DMS153 (cell line): Measurements from ENCODE around the gene HMGCS2.
A peak's percentile ranks its signal among the peaks of the same experiment; 100 is the strongest.
"Not testable (repeated sequence)": the region's sequence is repeated elsewhere in the genome, so short reads cannot be mapped to it uniquely, and the experiment has no call there.

Source experiments
- DNase-seq: peaks from one replicate; lab custom pipeline; 2025; lab: John Stamatoyannopoulos, UW

The HMGCS2 gene

GRCh38 chr1:119790451-119791198 is 21.9 kb upstream of the HMGCS2 start:
- DNase-seq = no peak

GRCh38 chr1:119787776-119788175 is 19.1 kb upstream of the HMGCS2 start:
- no peak for DNase-seq

GRCh38 chr1:119786473-119787050 is 17.9 kb upstream of the HMGCS2 start:
- not testable (repeated sequence) for DNase-seq

GRCh38 chr1:119786046-119786445 is 17.3 kb upstream of the HMGCS2 start:
- DNase-seq = not testable (repeated sequence)

- no peak for DNase-seq
These were observed 15.6 kb upstream of the HMGCS2 start for GRCh38 chr1:119784191-119784781.

GRCh38 chr1:119783354-119784185 is 14.9 kb upstream of the HMGCS2 start:
- no peak for DNase-seq

GRCh38 chr1:119782631-119783325 is 14.1 kb upstream of the HMGCS2 start:
- DNase-seq = no peak

- no peak for DNase-seq
These were observed 12.9 kb upstream of the HMGCS2 start for GRCh38 chr1:119781434-119782210.

GRCh38 chr1:119779869-119780356 is 11.2 kb upstream of the HMGCS2 start:
- DNase-seq = peak; percentile 82

- DNase-seq = no peak
These were observed 10.3 kb upstream of the HMGCS2 start for GRCh38 chr1:119778886-119779560.

GRCh38 chr1:119778359-119778758 is 9.7 kb upstream of the HMGCS2 start:
- DNase-seq = no peak

GRCh38 chr1:119774746-119775490 is 6.2 kb upstream of the HMGCS2 start:
- DNase-seq = no peak

- no peak for DNase-seq
These were observed 5.1 kb upstream of the HMGCS2 start for GRCh38 chr1:119773711-119774241.

- no peak for DNase-seq
These were observed 3.6 kb upstream of the HMGCS2 start for GRCh38 chr1:119772298-119772697.

- no peak for DNase-seq
These were observed 3.1 kb upstream of the HMGCS2 start for GRCh38 chr1:119771770-119772169.

GRCh38 chr1:119771016-119771415 is 2.3 kb upstream of the HMGCS2 start:
- no peak for DNase-seq

GRCh38 chr1:119767486-119767885 is 1.2 kb downstream of the HMGCS2 start:
- no peak for DNase-seq

- DNase-seq = no peak
These were observed 2.3 kb downstream of the HMGCS2 start for GRCh38 chr1:119766374-119766794.

GRCh38 chr1:119764220-119764619 is 4.5 kb downstream of the HMGCS2 start:
- DNase-seq = no peak
